Natural killer cell (primary cell): ENCODE measurements around the gene KCNMB2. TPM values are rescaled to one million over a fixed set of nuclear protein-coding genes. Genes with fewer than 3 reads are reported as not detected.
"Not testable (repeated sequence)": the region's sequence is repeated elsewhere in the genome, so short reads cannot be mapped to it uniquely, and the experiment has no call there.

Experiments used
- ATAC-seq, 3 donors: fragments of 150-1000 bp in 2 of 3; fragments of 200-7000 bp in 1 of 3; cut with Tn5 transposase; 1 replicate in 1 of 3; 2 replicates in 2 of 3; pipeline ENCODE4 v1.10.0; 2021; ENCODE audit warnings: mild to moderate bottlenecking in 2 of 3, moderate library complexity in 2 of 3
- DNase-seq, 2 donors: peaks; one replicate each; pipeline versions ENCODE4 v3.0.0 to v3.0.0-alpha.2; 2013 to 2021; ENCODE audit warnings: mixed read lengths in 1 of 2
- H3K27ac ChIP-seq: one replicate; pipeline ENCODE4 v1.5.1; 2013; ENCODE audit warnings: mild to moderate bottlenecking, low read length
- H3K27me3 ChIP-seq: one replicate; pipeline ENCODE4 v1.6.1; 2013; ENCODE audit warnings: low read length; ENCODE audit not compliant: control insufficient read depth, insufficient read depth
- H3K36me3 ChIP-seq: one replicate; pipeline ENCODE4 v1.6.1; 2013; ENCODE audit warnings: low read length; ENCODE audit not compliant: control insufficient read depth, insufficient read depth
- H3K4me1 ChIP-seq: one replicate; pipeline ENCODE4 v1.6.1; 2013; ENCODE audit warnings: low read length; ENCODE audit not compliant: control insufficient read depth, insufficient read depth
- H3K4me3 ChIP-seq: one replicate; pipeline ENCODE4 v1.5.1; 2013; ENCODE audit warnings: low read length
- H3K9me3 ChIP-seq: one replicate; pipeline ENCODE4 v1.6.1; 2013; ENCODE audit warnings: low read length; ENCODE audit not compliant: control insufficient read depth, insufficient read depth
- H3K27ac Mint-ChIP-seq, 2 donors: one replicate each; pipeline ENCODE4 v1.8.0; 2022; ENCODE audit warnings: mild to moderate bottlenecking in 2 of 2, mixed read lengths in 2 of 2, moderate library complexity in 1 of 2
- H3K27me3 Mint-ChIP-seq, 2 donors: one replicate each; pipeline ENCODE4 v1.8.0; 2022; ENCODE audit warnings: low read depth in 2 of 2, mixed read lengths in 2 of 2
- H3K36me3 Mint-ChIP-seq: one replicate; pipeline ENCODE4 v1.8.0; 2022; ENCODE audit warnings: mixed read lengths
- H3K4me1 Mint-ChIP-seq, 2 donors: one replicate each; pipeline ENCODE4 v1.8.0; 2022; ENCODE audit warnings: mixed read lengths in 2 of 2
- H3K4me3 Mint-ChIP-seq: one replicate; pipeline ENCODE4 v1.8.0; 2022; ENCODE audit warnings: mild to moderate bottlenecking, moderate library complexity, mixed read lengths
- H3K9me3 Mint-ChIP-seq, 2 donors: one replicate each; pipeline ENCODE4 v1.8.0; 2022; ENCODE audit warnings: mixed read lengths in 2 of 2
- WGBS: methylation state at CpG from one replicate; pipeline ENCODE4 v1.1.7; 2013; ENCODE audit warnings: missing lambda C conversion rate; ENCODE audit not compliant: insufficient coverage; 5-methylcytosine and 5-hydroxymethylcytosine counted together
- intact Hi-C: fragments of 100-400 bp; cut with micrococcal nuclease; formaldehyde crosslinking; loops from one replicate; pipeline ENCODE4 v1.14.2; 2022
- total RNA-seq, 4 donors: library from RNA; stranded (reverse); fragments of 120-200 nt in 1 of 4; gene quantifications; one replicate each; pipeline versions ENCODE4 v1.2.3 to v1.2.4, GENCODE V29; 2013 to 2022
- TF ChIP-seq, protein P1 (sequence below): fragments of 200-600 bp; IDR thresholded peaks from one replicate; pipeline ENCODE4 v1.8.0; 2022; ENCODE audit warnings: antibody characterized with exemption

Gene KCNMB2
- total RNA-seq, 3 donors from 2014 or later (not counting 1 experiment from before 2014, with no cell fraction given), result not detected

GRCh38 chr3:178850450-178851190 is 314.4 kb downstream of the KCNMB2 start:
- Mint-ChIP-seq H3K4me1 (no peaks in the 10 kb centered on the region), H3K9me3 (peaks cover 7 to 12% of the 10 kb centered on the region in 2 donors), H3K27me3 (no peaks in the 10 kb centered on the region), H3K4me3 (no peak overlapping the region), H3K27ac (no peak overlapping the region), H3K36me3 (no peaks in the 10 kb centered on the region)
- no peak overlapping the region for H3K27ac ChIP-seq
- no peaks in the 10 kb centered on the region for H3K27me3 ChIP-seq
- intact Hi-C loops, result no loop called here
- 80% methylated on average over 5 of the region's 8 CpGs for WGBS
- H3K4me3 ChIP-seq, result no peak overlapping the region
- no peaks in the 10 kb centered on the region for H3K36me3 ChIP-seq
- DNase-seq (no peak), ATAC-seq (no peak)
- TF ChIP-seq, protein P1, sequence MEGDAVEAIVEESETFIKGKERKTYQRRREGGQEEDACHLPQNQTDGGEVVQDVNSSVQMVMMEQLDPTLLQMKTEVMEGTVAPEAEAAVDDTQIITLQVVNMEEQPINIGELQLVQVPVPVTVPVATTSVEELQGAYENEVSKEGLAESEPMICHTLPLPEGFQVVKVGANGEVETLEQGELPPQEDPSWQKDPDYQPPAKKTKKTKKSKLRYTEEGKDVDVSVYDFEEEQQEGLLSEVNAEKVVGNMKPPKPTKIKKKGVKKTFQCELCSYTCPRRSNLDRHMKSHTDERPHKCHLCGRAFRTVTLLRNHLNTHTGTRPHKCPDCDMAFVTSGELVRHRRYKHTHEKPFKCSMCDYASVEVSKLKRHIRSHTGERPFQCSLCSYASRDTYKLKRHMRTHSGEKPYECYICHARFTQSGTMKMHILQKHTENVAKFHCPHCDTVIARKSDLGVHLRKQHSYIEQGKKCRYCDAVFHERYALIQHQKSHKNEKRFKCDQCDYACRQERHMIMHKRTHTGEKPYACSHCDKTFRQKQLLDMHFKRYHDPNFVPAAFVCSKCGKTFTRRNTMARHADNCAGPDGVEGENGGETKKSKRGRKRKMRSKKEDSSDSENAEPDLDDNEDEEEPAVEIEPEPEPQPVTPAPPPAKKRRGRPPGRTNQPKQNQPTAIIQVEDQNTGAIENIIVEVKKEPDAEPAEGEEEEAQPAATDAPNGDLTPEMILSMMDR, result no peak
- no peaks in the 10 kb centered on the region for H3K4me1 ChIP-seq
- H3K9me3 ChIP-seq, result no peaks in the 10 kb centered on the region

DNA sequence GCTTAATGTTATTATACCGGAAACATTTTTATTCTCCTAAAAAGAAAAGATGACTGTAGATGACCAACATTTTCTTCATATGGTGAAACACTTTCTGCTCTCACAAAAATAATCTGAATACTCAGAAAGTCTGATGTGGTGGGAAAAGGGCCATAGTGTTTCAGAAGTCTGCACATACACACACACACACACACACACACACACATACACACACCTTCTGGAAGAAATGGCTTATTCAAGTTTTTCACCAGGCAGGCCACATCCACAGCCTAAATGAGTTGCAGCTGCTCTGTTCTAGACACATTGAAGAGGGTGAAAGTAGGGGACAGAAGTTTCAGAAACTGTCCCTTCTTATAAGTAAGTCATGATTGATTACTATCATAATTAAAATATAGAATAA is 315.3 kb downstream of the KCNMB2 start:
- ATAC-seq, result no peak
- intact Hi-C loops, result no loop called here
- no peaks in the 10 kb centered on the region for H3K36me3 ChIP-seq
- H3K4me3 ChIP-seq, result no peak overlapping the region
- Mint-ChIP-seq H3K9me3 (peaks cover 7 to 10% of the 10 kb centered on the region in 2 donors), H3K27ac (no peak overlapping the region), H3K36me3 (no peaks in the 10 kb centered on the region), H3K4me1 (no peaks in the 10 kb centered on the region), H3K4me3 (no peak overlapping the region), H3K27me3 (no peaks in the 10 kb centered on the region)
- H3K27me3 ChIP-seq, result no peaks in the 10 kb centered on the region
- no peak overlapping the region for H3K27ac ChIP-seq
- TF ChIP-seq, protein P1, result no peak
- no peaks in the 10 kb centered on the region for H3K9me3 ChIP-seq
- no peak for DNase-seq
- H3K4me1 ChIP-seq, result no peaks in the 10 kb centered on the region
- no CpG with 5 or more reads among the region's 1 CpG for WGBS

DNA sequence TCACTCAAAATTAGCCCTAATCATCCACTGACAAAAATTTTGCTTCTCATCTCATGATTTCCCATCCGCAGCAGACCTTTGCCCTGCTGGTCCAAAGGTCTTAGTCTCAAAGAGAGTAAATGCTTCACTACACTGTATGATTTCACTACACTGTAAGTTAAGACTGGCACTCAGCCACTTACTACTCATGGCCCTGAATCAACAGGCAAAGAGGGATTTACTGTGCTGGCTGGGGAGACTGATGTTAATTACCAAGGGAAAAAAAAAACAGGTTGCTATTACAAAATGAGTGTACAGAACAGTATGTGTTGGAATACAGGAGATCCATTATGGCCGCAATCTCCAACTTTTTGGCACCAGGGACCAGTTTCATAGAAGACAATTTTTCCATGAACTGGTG is 320.6 kb downstream of the KCNMB2 start:
- Mint-ChIP-seq H3K4me3 (no peak overlapping the region), H3K27me3 (no peaks in the 10 kb centered on the region), H3K4me1 (no peaks in the 10 kb centered on the region), H3K36me3 (no peaks in the 10 kb centered on the region), H3K27ac (no peak overlapping the region), H3K9me3 (peaks cover 8 to 15% of the 10 kb centered on the region in 2 donors)
- TF ChIP-seq, protein P1, result no peak
- no peak for DNase-seq
- Histone ChIP-seq H3K27ac (no peak overlapping the region), H3K36me3 (no peaks in the 10 kb centered on the region), H3K27me3 (no peaks in the 10 kb centered on the region), H3K9me3 (peaks cover 5% of the 10 kb centered on the region), H3K4me1 (no peaks in the 10 kb centered on the region), H3K4me3 (no peak overlapping the region)
- intact Hi-C loops, result no loop called here
- WGBS, result 90% methylated on average over 2 of the region's 2 CpGs
- no peak for ATAC-seq

- no peaks in the 10 kb centered on the region for H3K36me3 Mint-ChIP-seq
- H3K4me3 Mint-ChIP-seq, result no peak overlapping the region
- ATAC-seq (no peak), DNase-seq (no peak)
- H3K27me3 Mint-ChIP-seq, result no peaks in the 10 kb centered on the region
- TF ChIP-seq, protein P1, result no peak
- H3K36me3 ChIP-seq, result no peaks in the 10 kb centered on the region
- intact Hi-C loops, result no loop called here
- H3K27ac Mint-ChIP-seq, result no peak overlapping the region
- H3K27ac ChIP-seq, result no peak overlapping the region
- no peaks in the 10 kb centered on the region for H3K4me1 ChIP-seq
- H3K27me3 ChIP-seq, result no peaks in the 10 kb centered on the region
- peaks cover 8 to 11% of the 10 kb centered on the region in 2 donors for H3K9me3 Mint-ChIP-seq
- no peak overlapping the region for H3K4me3 ChIP-seq
- H3K4me1 Mint-ChIP-seq, result no peaks in the 10 kb centered on the region
- peaks cover 5% of the 10 kb centered on the region for H3K9me3 ChIP-seq
- 78% methylated on average over 3 of the region's 3 CpGs for WGBS
These were observed 323.1 kb downstream of the KCNMB2 start for GRCh38 chr3:178859386-178859785.

DNA sequence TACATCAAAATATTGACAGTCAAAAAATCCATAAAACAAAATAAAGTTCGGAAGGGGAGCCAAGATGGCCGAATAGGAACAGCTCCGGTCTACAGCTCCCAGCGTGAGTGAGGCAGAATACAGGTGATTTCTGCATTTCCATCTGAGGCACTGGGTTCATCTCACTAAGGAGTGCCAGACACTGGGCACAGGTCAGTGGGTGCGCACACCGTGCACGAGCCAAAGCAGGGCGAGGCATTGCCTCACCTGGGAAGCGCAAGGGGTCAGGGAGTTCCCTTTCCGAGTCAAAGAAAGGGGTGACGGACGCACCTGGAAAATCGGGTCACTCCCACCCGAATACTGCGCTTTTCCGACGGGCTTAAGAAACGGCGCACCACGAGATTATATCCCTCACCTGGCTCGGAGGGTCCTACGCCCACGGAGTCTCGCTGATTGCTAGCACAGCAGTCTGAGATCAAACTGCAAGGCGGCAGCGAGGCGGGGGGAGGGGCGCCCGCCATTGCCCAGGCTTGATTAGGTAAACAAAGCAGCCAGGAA is 323.7 kb downstream of the KCNMB2 start:
- DNase-seq, intact Hi-C loops, H3K27me3 ChIP-seq, H3K27ac ChIP-seq, H3K27me3 Mint-ChIP-seq, H3K4me1 ChIP-seq, H3K27ac Mint-ChIP-seq, H3K36me3 ChIP-seq, H3K4me1 Mint-ChIP-seq, H3K9me3 ChIP-seq, H3K4me3 ChIP-seq, H3K36me3 Mint-ChIP-seq, H3K4me3 Mint-ChIP-seq, ATAC-seq: not testable (repeated sequence)
- H3K9me3 Mint-ChIP-seq, result peaks cover 8 to 11% of the 10 kb centered on the region in 2 donors
- WGBS, result 95% methylated on average over 19 of the region's 29 CpGs
